Endometrial microvascular endothelial cells (primary cell): ENCODE results near the gene GLCE. TPM values are rescaled to one million over a fixed set of nuclear protein-coding genes. Genes with fewer than 3 reads are reported as not detected.

ENCODE experiments used
- in situ Hi-C: cut with HindIII; loops from 2 replicates; pipeline ENCODE4 v1.10.0; 2017; ENCODE audit warnings: low sequenced_read_pairs, low pct_unique_long_range_greater_than_20kb; ENCODE audit errors: inconsistent ontology term
- total RNA-seq: library from RNA; depleted of rRNA; stranded (reverse); fragments of >200 nt; gene quantifications from one replicate; pipeline ENCODE4 v1.2.3, GENCODE V29; 2015; ENCODE audit errors: inconsistent ontology term

The GLCE gene
- total RNA-seq, 1 donor from 2014 or later: 103 TPM

DNA sequence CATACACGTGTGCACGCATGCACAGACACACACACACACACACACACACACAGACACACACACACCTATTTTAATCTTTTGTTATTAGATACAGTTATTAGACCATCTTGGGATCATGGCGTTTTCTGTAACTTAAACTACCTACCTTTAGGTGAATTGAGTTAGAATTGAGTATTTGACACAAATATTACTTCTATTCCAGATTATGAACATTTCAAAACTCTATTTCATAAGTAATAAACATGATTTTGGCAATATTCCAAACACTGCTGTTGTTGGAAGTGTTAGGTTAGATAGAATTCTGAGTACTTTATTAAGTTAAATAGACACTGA lies 65.6 kb downstream of the GLCE start:
- in situ Hi-C loops: loop anchor here (25.0 kb wide), 1 partner anchor 164 kb away; no protein-coding TSS in a partner anchor

DNA sequence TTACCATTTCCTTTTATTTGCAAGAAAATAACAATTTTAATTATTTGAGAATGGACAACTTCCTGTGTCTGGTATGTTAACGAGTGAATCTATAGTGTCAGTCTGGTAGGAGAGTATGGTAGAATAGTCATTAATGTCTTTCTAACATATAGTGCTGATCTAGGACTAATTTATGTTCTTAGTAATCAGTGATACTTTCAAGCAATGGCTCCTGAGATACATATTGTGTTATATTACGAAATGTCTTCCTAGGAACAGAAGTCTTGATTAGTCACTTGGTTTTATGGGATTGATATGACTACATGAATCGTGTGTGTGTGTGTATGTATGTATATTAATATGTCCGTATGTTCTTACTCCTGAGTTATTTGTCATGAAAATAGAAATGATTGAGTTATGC lies 71.7 kb downstream of the GLCE start:
- in situ Hi-C loops: loop anchor here (25.0 kb wide), 1 partner anchor 170 kb away; no protein-coding TSS in a partner anchor

DNA sequence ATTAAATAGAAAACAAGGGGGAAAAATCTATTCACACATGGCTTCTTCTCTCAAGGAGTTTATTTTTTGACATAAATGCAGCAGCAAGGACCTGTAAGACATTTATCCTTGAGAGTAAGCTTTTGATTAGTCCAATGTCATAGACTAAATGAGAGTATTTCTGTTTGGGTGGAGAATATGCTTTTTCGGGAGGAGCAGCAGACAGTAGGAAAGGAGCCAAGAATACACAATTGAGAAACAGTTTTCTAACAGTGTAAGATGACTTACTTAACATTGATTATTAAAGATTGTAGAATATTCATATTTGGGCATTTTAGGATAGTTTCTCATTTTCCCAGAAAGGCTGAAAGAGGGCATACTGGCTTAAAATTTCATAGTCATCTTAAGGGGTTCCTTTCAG lies 72.3 kb downstream of the GLCE start:
- in situ Hi-C loops: loop anchor here (25.0 kb wide), 1 partner anchor 170 kb away; no protein-coding TSS in a partner anchor

DNA sequence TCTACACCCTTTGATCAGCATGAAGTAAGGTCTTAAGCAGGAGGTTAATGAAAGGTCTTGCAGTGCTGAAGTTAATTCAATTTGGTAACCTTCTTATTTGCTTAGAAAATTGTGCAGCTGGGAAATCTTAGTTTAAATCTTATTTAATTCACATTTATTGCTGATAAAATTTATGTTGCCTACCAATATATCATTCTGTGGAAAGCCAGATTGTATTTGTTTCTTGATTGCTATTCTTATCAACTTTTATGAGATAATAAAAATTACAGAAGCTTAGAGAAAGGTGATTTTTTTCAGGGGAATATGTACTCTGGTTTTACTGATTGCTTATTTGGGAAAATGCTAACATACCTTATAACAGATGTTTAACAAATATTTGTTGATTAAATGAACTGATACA lies 74.2 kb downstream of the GLCE start:
- in situ Hi-C loops: loop anchor here (25.0 kb wide), 1 partner anchor 172 kb away; no protein-coding TSS in a partner anchor

DNA sequence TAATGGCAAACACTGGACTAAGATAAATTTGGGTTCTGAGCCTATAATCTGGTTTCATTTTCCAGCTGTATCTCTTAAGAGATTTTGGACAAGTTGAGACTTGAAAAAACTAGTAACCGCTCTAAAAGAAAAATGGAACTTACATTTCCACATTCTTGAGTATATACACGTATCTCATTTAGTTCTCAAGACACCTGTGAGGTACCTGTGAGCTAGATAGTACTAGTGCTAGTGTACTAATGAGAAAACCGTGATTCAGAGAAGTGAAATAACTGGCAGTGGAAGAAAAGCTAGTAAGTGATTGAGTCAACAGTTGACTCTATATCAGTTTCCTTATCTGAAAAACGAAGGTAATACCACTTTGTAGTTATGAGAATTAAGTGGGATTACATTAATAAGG lies 76.1 kb downstream of the GLCE start:
- in situ Hi-C loops: loop anchor here (25.0 kb wide), 1 partner anchor 174 kb away; no protein-coding TSS in a partner anchor

DNA sequence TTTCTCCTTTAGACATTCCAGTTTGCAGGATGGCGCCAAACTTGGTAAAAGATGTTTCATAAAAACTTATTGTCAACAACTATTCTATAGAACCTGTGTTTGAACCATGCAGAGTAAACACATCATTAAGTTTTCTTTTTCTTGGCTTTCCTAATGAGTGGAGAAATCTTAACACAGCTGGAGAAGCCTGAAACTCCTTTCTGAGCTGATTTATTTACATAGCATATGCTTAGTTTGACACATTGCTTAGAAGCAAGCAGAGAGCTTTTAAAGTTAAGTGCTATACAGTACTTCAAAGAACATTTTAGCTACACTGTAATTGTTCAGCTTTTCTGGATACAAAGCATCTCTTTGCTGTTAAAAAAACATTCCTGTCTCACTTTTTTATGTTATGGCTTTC lies 77.3 kb downstream of the GLCE start:
- in situ Hi-C loops: loop anchor here (25.0 kb wide), 1 partner anchor 175 kb away; no protein-coding TSS in a partner anchor

DNA sequence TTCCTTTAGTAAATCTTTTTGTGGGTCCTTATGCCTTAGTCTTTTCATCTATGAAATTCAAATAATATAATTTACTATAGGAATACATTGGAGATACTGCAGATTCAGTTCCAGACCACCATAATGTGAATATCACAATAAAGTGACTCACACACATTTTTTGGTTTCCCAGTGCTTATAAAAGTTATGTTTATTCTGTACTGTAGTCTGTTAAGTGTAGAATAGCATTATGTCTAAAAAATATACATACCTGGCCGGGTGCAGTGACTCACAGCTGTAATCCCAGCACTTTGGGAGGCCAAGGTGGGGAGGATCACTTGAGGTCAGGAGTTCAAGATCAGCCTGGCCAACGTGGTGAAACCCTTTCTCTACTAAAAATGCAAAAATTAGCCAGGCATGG lies 84.4 kb downstream of the GLCE start:
- in situ Hi-C loops: loop anchor here (25.0 kb wide), 1 partner anchor 182 kb away; no protein-coding TSS in a partner anchor

DNA sequence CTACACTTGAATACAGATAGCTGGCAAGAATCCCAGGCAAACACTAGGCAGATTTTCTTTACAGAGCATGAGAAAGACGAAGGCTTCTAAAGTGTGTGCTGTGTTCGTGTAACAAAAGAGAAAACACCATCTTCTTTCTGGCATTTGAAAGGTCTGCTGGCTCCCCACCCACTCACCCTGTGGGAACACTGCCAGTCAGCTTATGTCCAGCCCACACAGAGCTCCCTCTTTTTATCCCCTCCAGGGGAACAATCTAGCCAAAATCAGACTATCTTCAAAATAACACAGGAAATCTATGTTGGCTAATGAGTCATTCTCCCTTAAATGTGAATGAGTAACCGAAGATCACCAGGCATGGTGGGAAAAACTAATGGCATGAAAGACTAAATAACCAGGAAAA lies 92.7 kb downstream of the GLCE start:
- in situ Hi-C loops: no loop called here

DNA sequence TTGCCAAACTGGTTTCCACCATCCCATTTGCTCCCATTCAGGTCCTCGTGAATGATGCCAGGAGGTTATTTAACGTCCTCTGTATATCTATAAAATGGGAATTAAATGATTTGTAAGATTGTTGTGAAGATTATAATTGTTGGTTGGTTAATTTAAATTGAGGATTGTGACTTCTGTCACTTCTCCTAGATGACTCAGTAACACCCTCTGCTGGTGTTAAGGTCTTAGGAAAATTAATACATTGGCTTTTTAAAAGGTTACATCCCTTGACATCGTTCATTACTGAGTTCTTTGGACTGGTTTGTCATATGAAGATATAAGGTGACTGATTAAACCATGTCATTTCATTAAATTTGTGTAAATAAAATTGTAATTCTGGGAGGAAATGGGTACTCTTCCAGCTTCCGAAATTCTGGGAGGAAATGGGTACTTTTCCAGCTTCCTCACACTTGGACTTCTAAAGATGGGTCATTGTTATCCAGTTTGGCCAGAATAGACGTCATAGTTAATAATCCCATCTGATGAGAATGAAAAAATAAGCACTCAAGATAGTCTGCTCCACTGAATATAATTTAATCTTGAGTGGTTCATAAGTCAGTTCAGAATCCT lies 105.0 kb downstream of the GLCE start:
- in situ Hi-C loops: no loop called here

DNA sequence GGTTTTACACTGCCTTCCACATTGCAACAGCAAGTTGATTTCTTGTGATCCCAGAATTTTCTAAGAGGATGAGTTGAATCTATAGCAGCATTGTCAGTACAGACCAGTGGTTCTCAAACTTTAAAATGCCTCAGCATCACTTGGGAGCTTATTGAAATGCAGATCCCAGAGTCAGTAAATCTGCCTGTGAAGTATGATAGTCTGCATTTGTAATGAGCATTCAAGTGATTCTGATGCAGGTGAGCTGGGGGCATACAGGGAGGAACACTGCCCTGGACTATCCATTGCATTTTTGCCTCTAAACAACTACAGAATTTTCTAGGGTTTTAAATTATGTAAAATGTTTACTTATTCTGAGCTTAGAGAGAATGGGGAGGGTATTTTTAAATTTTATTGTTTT lies 110.8 kb downstream of the GLCE start:
- in situ Hi-C loops: no loop called here

DNA sequence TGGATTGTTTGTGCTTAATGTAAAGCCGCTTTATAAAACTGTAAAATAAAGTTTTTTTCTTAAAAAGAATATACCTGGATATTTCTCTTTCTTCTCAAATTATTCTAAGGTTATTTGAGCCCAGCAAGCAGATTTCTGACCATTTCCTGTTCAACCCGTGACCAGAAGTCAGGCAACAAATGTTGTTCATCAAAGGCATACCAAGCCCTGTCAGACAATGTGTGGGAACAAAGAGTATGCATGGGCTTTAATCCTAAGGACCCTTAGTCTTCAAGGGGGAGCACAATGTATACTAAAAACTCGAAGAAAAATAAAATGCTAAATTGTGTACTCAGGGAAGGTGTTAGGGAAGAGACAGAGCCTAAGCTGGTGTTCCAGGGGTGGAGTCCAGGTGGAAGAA lies 111.7 kb downstream of the GLCE start:
- in situ Hi-C loops: no loop called here

DNA sequence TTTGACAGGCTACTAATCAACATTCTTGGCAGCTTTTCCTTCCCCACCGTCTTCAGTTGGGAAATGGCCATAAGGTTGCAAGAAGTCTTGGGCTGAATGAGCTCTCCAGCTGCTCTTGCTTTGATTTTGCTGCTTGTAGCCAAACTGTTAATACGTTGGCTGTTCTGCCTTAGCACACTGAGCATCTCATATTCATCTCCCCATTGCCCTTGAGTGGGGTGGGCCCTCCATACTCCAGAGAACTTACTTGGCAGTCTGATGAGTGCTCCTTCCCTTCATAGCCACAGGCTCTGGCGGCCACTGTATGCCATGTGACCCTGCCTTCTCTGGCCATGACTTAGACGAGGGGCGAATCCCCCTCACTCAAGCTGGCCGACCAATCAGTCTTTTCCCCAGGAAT lies 112.5 kb downstream of the GLCE start:
- in situ Hi-C loops: no loop called here

DNA sequence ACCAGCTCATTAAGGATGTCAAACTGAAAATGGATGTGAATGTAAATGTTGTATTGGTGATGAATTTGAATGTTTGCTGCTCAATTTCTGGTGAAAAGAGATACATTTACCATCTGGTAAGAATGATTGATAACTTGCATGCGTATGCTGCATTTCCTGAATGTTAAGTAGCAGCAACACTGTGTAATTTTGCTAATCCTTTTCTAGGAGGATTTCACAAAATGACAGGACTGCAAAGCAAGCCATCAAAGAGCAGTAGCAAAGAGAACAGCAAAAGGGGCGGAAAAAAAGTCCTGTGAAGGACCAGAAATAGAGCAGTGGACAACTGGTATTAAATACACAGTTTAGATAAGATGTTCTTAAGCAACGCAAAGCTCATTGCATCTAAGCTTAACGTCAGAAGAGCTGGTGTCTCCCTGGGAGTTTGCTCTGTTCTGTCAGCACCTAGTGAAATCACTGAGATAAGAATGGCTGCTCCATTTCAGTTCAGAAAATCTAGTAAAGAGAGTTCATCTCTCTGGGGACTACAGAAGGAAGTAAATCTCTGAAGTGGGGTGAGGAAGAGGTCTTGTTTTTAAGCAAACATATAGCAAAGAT lies 114.7 kb downstream of the GLCE start:
- in situ Hi-C loops: no loop called here

DNA sequence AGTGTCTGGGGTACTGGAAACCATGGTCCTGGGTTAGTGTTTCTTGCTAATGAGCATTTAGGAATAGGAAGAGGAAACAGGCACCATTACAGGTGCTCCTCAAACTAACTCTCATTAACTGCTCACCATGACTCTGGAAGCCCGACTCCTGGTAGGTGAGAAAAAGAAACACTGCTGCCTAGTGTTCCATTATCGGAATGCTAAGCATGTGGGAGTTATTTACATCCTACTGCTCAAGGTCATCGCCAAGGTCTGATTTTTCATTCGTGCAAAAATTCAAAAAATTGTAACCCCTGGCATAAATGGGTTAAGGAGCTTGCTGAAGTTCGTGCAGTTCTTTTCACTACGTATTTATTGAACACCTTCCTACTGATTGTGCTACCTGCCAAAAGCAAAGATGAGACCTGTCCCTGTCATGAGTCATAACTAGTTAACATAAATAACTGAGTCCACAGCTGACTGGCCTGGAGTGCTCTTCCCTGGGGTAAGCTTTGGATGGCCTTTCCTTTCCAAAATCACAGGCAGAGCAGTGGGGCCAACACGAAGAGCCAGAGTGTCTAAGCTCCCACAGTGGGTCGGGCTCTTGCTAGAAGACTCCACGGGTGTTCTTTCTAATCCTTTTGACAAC lies 115.6 kb downstream of the GLCE start:
- in situ Hi-C loops: no loop called here

DNA sequence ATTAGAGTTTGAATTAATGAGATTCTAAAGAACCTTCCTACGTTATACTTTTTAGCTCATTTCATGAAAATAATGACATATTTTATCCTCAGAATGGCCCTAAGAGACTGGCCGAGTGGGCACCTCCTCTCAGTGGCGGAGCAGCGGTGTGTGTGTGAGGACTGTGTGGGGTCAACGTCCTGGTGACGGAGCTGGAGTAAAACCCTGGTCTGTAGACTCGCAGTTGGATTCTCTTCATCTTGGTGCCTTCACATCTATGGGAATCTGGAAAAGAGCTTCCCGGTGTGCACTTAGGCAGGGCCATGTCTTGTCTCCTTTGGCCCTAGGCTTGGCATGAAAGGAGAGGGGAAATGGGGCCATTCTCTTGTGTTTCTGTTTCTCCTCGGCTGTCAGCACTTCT lies 116.9 kb downstream of the GLCE start:
- in situ Hi-C loops: no loop called here

DNA sequence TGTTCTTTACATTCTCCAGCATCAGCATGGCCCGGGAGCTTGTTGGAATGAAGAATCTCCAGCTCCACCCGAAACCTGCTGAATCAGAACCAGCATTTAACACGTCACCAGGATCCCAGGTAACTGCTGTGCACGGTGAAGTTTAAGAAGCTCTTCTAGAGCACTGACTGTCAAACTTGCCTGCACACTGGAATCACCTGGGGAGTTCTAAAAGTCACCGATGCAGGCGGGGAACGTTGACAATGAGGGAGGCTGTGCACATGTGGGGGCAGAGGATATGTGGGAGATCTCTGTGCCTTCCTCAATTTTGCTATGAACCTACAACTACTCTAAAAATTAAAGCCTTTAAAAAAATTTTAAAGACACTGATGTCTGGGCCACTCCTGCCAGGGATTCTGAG lies 119.2 kb downstream of the GLCE start:
- in situ Hi-C loops: no loop called here

DNA sequence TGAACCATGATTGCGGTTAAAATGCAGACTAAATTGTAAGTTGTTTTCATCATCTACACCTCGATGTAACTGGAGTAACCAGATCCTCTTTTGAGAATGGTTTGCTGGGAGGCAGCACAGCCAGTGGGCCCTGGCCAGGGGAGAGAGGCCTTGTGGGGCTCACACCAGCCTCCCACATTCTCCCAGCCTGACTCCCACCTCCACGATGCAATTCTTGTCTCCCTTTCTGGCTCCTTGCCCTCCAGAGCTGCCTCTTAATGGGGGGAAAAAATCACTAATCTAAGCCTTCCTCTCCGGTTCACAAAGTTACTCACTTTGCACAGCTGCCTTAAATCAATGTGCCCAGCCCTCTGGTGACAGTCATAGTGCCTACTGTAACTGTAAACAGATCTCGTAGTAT lies 120.3 kb downstream of the GLCE start:
- in situ Hi-C loops: no loop called here

DNA sequence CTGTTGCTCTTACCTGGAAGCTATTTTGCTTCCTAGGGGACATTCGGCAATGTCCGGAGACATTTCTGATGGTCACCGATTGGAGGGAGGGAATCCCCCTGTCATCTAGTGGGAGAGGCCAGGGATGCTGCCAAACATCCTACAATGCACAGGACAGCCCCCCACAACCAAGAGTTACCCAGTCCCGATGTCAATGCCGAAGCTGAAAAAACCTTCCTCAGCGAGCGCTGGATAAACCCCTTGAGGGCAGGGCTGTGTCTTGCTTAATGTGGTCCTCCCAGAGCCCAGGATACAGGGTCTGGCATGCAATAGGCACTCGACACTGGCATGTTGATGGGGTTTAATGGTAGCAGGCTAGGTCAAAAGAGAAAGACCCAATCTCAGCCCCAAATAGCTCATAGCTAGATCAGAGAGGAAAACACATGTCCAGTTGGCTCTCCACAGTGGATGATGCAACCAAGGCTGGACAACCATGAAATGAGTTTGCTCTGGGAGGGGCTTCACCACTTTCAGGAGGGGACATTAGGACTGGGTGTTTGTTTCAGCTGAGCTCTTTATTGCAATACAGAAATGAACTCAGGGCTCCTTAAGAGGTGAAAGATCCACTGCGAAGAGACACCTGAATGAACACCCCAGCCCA lies 121.8 kb downstream of the GLCE start:
- in situ Hi-C loops: no loop called here

DNA sequence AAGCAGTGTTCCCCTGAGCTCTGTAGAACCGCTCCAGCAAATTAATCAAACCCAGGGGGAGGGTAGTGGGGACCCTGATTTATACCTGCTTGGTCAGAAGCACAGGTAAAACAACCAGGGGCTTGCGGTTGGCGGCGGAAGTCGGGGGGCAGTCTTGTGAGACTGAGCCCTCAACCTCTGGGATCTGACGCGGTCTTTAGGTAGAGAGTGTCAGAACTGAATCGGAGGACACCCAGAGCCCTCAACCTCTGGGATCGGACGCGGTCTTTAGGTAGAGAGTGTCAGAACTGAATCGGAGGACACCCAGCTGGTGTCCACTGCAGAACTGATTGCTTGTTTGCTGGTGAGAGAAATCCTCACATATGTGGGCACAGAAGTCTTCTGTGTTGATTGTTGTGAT lies 125.4 kb downstream of the GLCE start:
- in situ Hi-C loops: no loop called here

DNA sequence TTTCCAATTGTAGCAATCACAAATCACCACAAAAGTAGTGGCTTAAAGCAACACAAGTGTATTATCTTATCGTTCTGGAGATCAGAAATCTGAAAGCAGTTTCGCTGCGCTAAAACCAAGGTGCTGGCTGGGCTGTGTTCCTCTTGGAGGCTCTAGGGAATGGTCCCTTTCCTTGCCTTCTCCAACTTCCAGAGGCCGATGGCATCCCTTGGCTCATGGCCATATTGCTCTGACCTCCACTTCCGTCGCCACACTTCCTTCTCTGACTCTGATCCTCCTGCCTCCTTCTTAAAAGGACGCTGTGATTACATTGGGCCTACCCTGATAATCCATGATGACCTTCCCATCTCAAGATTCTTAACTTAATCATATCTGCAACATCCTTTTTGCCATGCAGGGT lies 127.6 kb downstream of the GLCE start:
- in situ Hi-C loops: no loop called here
